Large intestine (tissue), 3 donors: ENCODE results near the gene ERAS. TPM values are rescaled to one million over a fixed set of nuclear protein-coding genes. Genes with fewer than 3 reads are reported as not detected.
"Not testable (repeated sequence)": the region's sequence is repeated elsewhere in the genome, so short reads cannot be mapped to it uniquely, and the experiment has no call there.

ENCODE experiments used
- DNase-seq, 2 donors: peaks; one replicate each; pipeline versions ENCODE4 v3.0.0 to v3.0.0-alpha.2; 2013
- H3K27ac ChIP-seq: one replicate; pipeline ENCODE4 v1.5.1; 2013; ENCODE audit warnings: low read length
- H3K27me3 ChIP-seq: 2 replicates; pipeline ENCODE4 v1.6.1; 2013; ENCODE audit warnings: low read length; ENCODE audit not compliant: control insufficient read depth, insufficient read depth
- H3K36me3 ChIP-seq: 2 replicates; pipeline ENCODE4 v1.6.1; 2013; ENCODE audit warnings: low read length; ENCODE audit not compliant: control insufficient read depth, insufficient read depth
- H3K4me1 ChIP-seq: one replicate; pipeline ENCODE4 v1.6.1; 2013; ENCODE audit warnings: low read length; ENCODE audit not compliant: control insufficient read depth, insufficient read depth
- H3K4me3 ChIP-seq: one replicate; pipeline ENCODE4 v1.5.1; 2013; ENCODE audit warnings: low read length
- H3K9me3 ChIP-seq: one replicate; pipeline ENCODE4 v1.6.1; 2013; ENCODE audit warnings: mild to moderate bottlenecking, low read depth, low read length, moderate library complexity; ENCODE audit not compliant: control insufficient read depth
- WGBS: methylation state at CpG from one replicate; pipeline ENCODE4 v1.1.5; 2013; ENCODE audit warnings: low lambda C conversion rate; ENCODE audit not compliant: insufficient coverage; 5-methylcytosine and 5-hydroxymethylcytosine counted together
- polyA plus RNA-seq: library from polyadenylated mRNA; unstranded; fragments of 120-200 nt; gene quantifications from one replicate; pipeline ENCODE4 v1.2.1, GENCODE V29; 2013

ERAS gene
- polyA plus RNA-seq, 1 donor: 0.27 TPM

DNA sequence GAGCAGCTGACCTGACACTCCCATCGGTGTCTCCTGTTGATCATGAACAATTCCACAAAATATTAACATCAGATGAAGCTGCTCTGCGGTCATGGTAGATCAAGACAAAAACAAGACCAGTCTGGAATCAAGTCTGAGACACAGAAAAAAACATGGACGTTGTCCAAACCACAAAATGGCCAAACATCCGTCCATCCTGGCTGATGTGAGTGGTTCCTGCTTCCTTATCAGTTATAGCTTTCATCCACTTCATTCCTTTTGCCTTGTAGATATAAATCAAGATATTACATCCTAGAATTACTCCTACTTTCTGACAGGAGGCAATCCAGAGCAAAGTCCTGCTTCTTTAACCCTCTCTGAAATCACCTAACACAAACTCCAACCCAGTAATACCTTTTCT lies 37.9 kb downstream of the ERAS start:
- Histone ChIP-seq H3K36me3 (no peaks in the 10 kb centered on the region), H3K9me3 (no peaks in the 10 kb centered on the region), H3K4me1 (no peaks in the 10 kb centered on the region), H3K4me3 (no peak overlapping the region), H3K27me3 (no peaks in the 10 kb centered on the region), H3K27ac (no peak overlapping the region)
- WGBS: no CpG with 5 or more reads among the region's 4 CpGs
- DNase-seq: no peak

DNA sequence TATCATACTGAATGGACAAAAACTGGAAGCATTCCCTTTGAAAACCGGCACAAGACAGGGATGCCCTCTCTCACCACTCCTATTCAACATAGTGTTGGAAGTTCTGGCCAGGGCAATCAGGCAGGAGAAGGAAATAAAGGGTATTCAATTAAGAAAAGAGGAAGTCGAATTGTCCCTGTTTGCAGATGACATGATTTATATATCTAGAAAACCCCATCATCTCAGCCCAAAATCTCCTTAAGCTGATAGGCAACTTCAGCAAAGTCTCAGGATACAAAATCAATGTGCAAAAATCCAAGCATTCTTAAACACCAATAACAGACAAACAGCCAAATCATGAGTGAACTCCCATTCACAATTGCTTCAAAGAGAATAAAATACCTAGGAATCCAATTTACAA lies 45.7 kb downstream of the ERAS start:
- not testable (repeated sequence) for H3K4me1 ChIP-seq, H3K27me3 ChIP-seq, H3K36me3 ChIP-seq, DNase-seq, H3K27ac ChIP-seq, H3K4me3 ChIP-seq, H3K9me3 ChIP-seq
- no CpG with 5 or more reads among the region's 2 CpGs for WGBS

GRCh38 chrX:48876944-48877343 lies 50.6 kb downstream of the ERAS start:
- no CpG with 5 or more reads among the region's 4 CpGs for WGBS
- not testable (repeated sequence) for H3K36me3 ChIP-seq, DNase-seq, H3K4me3 ChIP-seq, H3K9me3 ChIP-seq, H3K27me3 ChIP-seq, H3K27ac ChIP-seq, H3K4me1 ChIP-seq

Other genes starting within 250 kb of the ERAS start
- 107 TPM for gene WDR13, start 229.0 kb upstream of the ERAS start, polyA plus RNA-seq
- 6.3 TPM for gene WAS, start 142.7 kb upstream of the ERAS start, polyA plus RNA-seq
- gene SUV39H1, start 129.8 kb upstream of the ERAS start, polyA plus RNA-seq: 4.7 TPM
- 3.9 TPM for gene GLOD5, start 64.8 kb upstream of the ERAS start, polyA plus RNA-seq
- gene GATA1, start 39.9 kb upstream of the ERAS start, polyA plus RNA-seq: 0.76 TPM
- 133 TPM for gene HDAC6, start 24.4 kb upstream of the ERAS start, polyA plus RNA-seq
- gene PCSK1N, start 9.1 kb downstream of the ERAS start, polyA plus RNA-seq: 178 TPM
- gene TIMM17B, start 71.3 kb downstream of the ERAS start, polyA plus RNA-seq: 42.3 TPM
- gene PQBP1, start 71.4 kb downstream of the ERAS start, polyA plus RNA-seq: 99.9 TPM
- 23.6 TPM for gene SLC35A2, start 85.1 kb downstream of the ERAS start, polyA plus RNA-seq
- 11.5 TPM for gene PIM2, start 92.5 kb downstream of the ERAS start, polyA plus RNA-seq
- 46.9 TPM for gene OTUD5, start 131.1 kb downstream of the ERAS start, polyA plus RNA-seq
- 2.5 TPM for gene KCND1, start 145.3 kb downstream of the ERAS start, polyA plus RNA-seq
- 51.4 TPM for gene GRIPAP1, start 175.8 kb downstream of the ERAS start, polyA plus RNA-seq
- gene TFE3, start 216.8 kb downstream of the ERAS start, polyA plus RNA-seq: 33.5 TPM
- gene CCDC120, start 232.5 kb downstream of the ERAS start, polyA plus RNA-seq: 27.3 TPM
- gene PRAF2, start 247.5 kb downstream of the ERAS start, polyA plus RNA-seq: 14.0 TPM